ENCODE results near the gene CCL1.

DNA sequence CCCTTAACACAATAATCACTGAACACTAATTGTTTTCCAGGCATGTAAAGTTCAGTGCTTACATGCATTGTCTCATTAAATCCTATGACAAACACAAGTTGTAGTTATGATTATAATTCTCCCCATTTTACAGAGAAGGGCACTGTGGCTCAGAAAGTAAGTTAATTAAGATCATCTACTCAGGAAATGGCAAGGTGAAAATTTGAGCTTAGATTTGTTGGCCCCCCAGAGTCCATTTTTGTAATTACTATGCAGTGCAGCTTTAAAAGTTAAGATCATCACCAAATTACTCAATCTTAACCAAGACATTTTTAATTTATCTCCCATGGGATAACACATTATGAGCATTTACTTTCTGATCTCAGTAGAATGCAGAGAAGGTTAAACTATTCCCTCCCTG is 34.2 kb upstream of the CCL1 start:
- no peak for TF ChIP-seq GATA2 (IDR thresholded peaks at IDR 0.05; ENCODE audit: low read depth, low read length)
- no peak for TF ChIP-seq GATA3 (IDR thresholded peaks at IDR 0.05; ENCODE audit: low read depth, low read length)

Data from SH-SY5Y (cell line).